ENCODE results near the gene CCDC50. TPM values are rescaled to one million over a fixed set of nuclear protein-coding genes. Genes with fewer than 3 reads are reported as not detected.

The CCDC50 gene
- total RNA-seq, 2 donors from 2014 or later = 56.0 to 84.7 TPM

GRCh38 chr3:191306428-191306827, 22.8 kb upstream of the CCDC50 start:
- 93% methylated on average over 4 of the region's 4 CpGs for WGBS
- no peaks in the 10 kb centered on the region for H3K27me3 ChIP-seq (replicated peaks; ENCODE audit: insufficient read depth)
- H3K36me3 ChIP-seq = no peaks in the 10 kb centered on the region
- no peaks in the 10 kb centered on the region for H3K4me1 ChIP-seq (replicated peaks)
- no peak for DNase-seq (ENCODE audit: low spot score)
- no peaks in the 10 kb centered on the region for H3K9me3 ChIP-seq
- H3K4me3 ChIP-seq = no peak overlapping the region
- H3K27ac ChIP-seq = no peak overlapping the region
- TF ChIP-seq POLR2AphosphoS5 (IDR thresholded peaks at IDR 0.05) (no peak), POLR2A (IDR thresholded peaks at IDR 0.05) (no peak), CTCF (IDR thresholded peaks at IDR 0.05) (no peak)
- intact Hi-C loops (cut with DNase I) = no loop called here

- intact Hi-C loops (cut with DNase I) = no loop called here
- H3K4me1 ChIP-seq (replicated peaks) = no peaks in the 10 kb centered on the region
- H3K27ac ChIP-seq = no peak overlapping the region
- DNase-seq (ENCODE audit: low spot score) = no peak
- no peak overlapping the region for H3K4me3 ChIP-seq
- TF ChIP-seq POLR2A (IDR thresholded peaks at IDR 0.05) (no peak), CTCF (IDR thresholded peaks at IDR 0.05) (no peak), POLR2AphosphoS5 (IDR thresholded peaks at IDR 0.05) (no peak)
- H3K27me3 ChIP-seq (replicated peaks; ENCODE audit: insufficient read depth) = no peaks in the 10 kb centered on the region
- H3K36me3 ChIP-seq = no peaks in the 10 kb centered on the region
- 68% methylated on average over 4 of the region's 4 CpGs for WGBS
- no peaks in the 10 kb centered on the region for H3K9me3 ChIP-seq
These were observed 21.9 kb upstream of the CCDC50 start for GRCh38 chr3:191307341-191307740.

GRCh38 chr3:191313296-191313695, 15.9 kb upstream of the CCDC50 start:
- 65% methylated on average over 2 of the region's 2 CpGs for WGBS
- intact Hi-C loops (cut with DNase I) = no loop called here
- no peak overlapping the region for H3K4me3 ChIP-seq
- no peak for TF ChIP-seq POLR2AphosphoS5 (IDR thresholded peaks at IDR 0.05)
- no peak for TF ChIP-seq POLR2A (IDR thresholded peaks at IDR 0.05)
- no peak for TF ChIP-seq CTCF (IDR thresholded peaks at IDR 0.05)
- H3K27me3 ChIP-seq (replicated peaks; ENCODE audit: insufficient read depth) = no peaks in the 10 kb centered on the region
- H3K36me3 ChIP-seq = no peaks in the 10 kb centered on the region
- no peak overlapping the region for H3K27ac ChIP-seq
- no peaks in the 10 kb centered on the region for H3K9me3 ChIP-seq
- DNase-seq (ENCODE audit: low spot score) = no peak
- H3K4me1 ChIP-seq (replicated peaks) = no peaks in the 10 kb centered on the region

- TF ChIP-seq POLR2A (IDR thresholded peaks at IDR 0.05) (no peak), POLR2AphosphoS5 (IDR thresholded peaks at IDR 0.05) (no peak), CTCF (IDR thresholded peaks at IDR 0.05) (no peak)
- Histone ChIP-seq H3K27ac (no peak overlapping the region), H3K4me3 (no peak overlapping the region), H3K27me3 (replicated peaks; ENCODE audit: insufficient read depth) (no peaks in the 10 kb centered on the region), H3K9me3 (no peaks in the 10 kb centered on the region), H3K4me1 (replicated peaks) (no peaks in the 10 kb centered on the region), H3K36me3 (no peaks in the 10 kb centered on the region)
- WGBS = 94% methylated on average over 5 of the region's 5 CpGs
- no peak for DNase-seq (ENCODE audit: low spot score)
- intact Hi-C loops (cut with DNase I) = no loop called here
These were observed 15.0 kb upstream of the CCDC50 start for GRCh38 chr3:191314109-191314728.

GRCh38 chr3:191316876-191317603, 12.2 kb upstream of the CCDC50 start:
- peaks cover 4% of the 10 kb centered on the region for H3K4me1 ChIP-seq (replicated peaks)
- no peaks in the 10 kb centered on the region for H3K36me3 ChIP-seq
- DNase-seq (ENCODE audit: low spot score) = no peak
- WGBS = 95% methylated on average over 26 of the region's 40 CpGs
- no peak overlapping the region for H3K27ac ChIP-seq
- no peaks in the 10 kb centered on the region for H3K27me3 ChIP-seq (replicated peaks; ENCODE audit: insufficient read depth)
- H3K4me3 ChIP-seq = no peak overlapping the region
- H3K9me3 ChIP-seq = no peaks in the 10 kb centered on the region
- no peak for TF ChIP-seq POLR2A (IDR thresholded peaks at IDR 0.05)
- TF ChIP-seq POLR2AphosphoS5 (IDR thresholded peaks at IDR 0.05) = no peak
- TF ChIP-seq CTCF (IDR thresholded peaks at IDR 0.05) = no peak
- intact Hi-C loops (cut with DNase I) = no loop called here
